Body of pancreas (tissue), 4 donors: ENCODE results near the gene ZFYVE21. TPM values are rescaled to one million over a fixed set of nuclear protein-coding genes. Genes with fewer than 3 reads are reported as not detected.

Experiments
- ATAC-seq: fragments of 150-250 bp; one replicate; pipeline ENCODE4 v1.9.1; 2016
- DNase-seq, 4 donors: peaks; one replicate each; pipeline ENCODE4 v3.0.0-alpha.2; 2019
- H3K27ac ChIP-seq, 4 donors: fragments of 200-600 bp; sonication (generic); 1 replicate in 3 of 4; 2 replicates in 1 of 4; pipeline versions ENCODE4 v1.5.1 to v1.6.1; 2016 to 2019; ENCODE audit warnings: mild to moderate bottlenecking in 1 of 4, mixed read lengths in 1 of 4, moderate library complexity in 1 of 4
- H3K27me3 ChIP-seq, 2 donors: fragments of 200-600 bp; sonication (generic); one replicate each; pipeline ENCODE4 v1.6.0; 2016; ENCODE audit warnings: mild to moderate bottlenecking in 1 of 2
- H3K36me3 ChIP-seq, 2 donors: fragments of 200-600 bp; sonication (generic); replicated peaks in 1 of 2; 2 replicates each; pipeline ENCODE4 v1.5.1; 2016; ENCODE audit warnings: low read depth in 2 of 2; ENCODE audit not compliant: insufficient read depth in 1 of 2
- H3K4me1 ChIP-seq: fragments of 200-600 bp; sonication (generic); one replicate; pipeline ENCODE4 v1.6.0; 2016
- H3K4me3 ChIP-seq, 2 donors: fragments of 200-600 bp; sonication (generic); 1 replicate in 1 of 2; 2 replicates in 1 of 2; pipeline ENCODE4 v1.5.1; 2016 to 2019
- H3K9me3 ChIP-seq, 3 donors: fragments of 200-600 bp; sonication (generic); 1 replicate in 2 of 3; 2 replicates in 1 of 3; pipeline ENCODE4 v1.5.1; 2016
- POLR2A ChIP-seq, 3 donors: fragments of 450-650 bp; IDR thresholded peaks; one replicate each; pipeline ENCODE4 v1.6.1; 2016; ENCODE audit warnings: antibody characterized with exemption in 3 of 3, mild to moderate bottlenecking in 2 of 3
- WGBS, 2 donors: methylation state at CpG; one replicate each; pipeline ENCODE4 v1.1.5; 2017; 5-methylcytosine and 5-hydroxymethylcytosine counted together
- intact Hi-C: fragments of 100-400 bp; cut with DNase I; formaldehyde crosslinking; loops from one replicate; pipeline ENCODE4 v1.15.1; 2023
- total RNA-seq, 2 donors: library from RNA; depleted of rRNA; stranded (reverse); fragments of >200 nt; gene quantifications; one replicate each; pipeline ENCODE4 v1.1.0, GENCODE V29; 2016
- TF ChIP-seq, protein P1 (sequence below), 7 experiments: fragments of 450-650 bp in 4 of 7; fragments of 200-600 bp in 3 of 7; sonication (generic) in 3 of 7; IDR thresholded peaks; one replicate each; pipeline ENCODE4 v1.5.1; 2016 to 2019; ENCODE audit warnings: antibody characterized with exemption in 7 of 7

The ZFYVE21 gene
- total RNA-seq, 2 donors from 2014 or later: 32.9 to 82.4 TPM

DNA sequence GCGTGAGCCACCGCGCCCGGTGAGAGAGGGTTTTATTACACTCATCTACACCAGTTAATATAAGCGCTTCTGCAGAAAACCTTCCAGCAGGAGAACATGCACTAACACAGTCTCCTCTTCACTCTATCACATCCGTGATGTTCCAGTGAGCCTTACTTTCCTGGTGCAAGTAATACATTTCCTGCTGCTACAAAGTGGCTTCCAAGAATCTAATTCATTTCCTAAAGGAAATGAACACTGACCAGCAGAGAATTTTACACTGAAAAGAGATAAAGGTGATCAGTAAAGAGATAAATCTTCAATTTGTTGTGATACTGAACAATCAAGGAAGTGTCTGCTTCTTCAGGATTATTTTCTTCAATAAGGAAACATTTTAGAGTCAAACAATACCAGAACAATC, 39.5 kb downstream of the ZFYVE21 start:
- H3K27me3 ChIP-seq: no peaks in the 10 kb centered on the region
- no peak overlapping the region for H3K27ac ChIP-seq
- TF ChIP-seq POLR2A (IDR thresholded peaks at IDR 0.05): no peak
- TF ChIP-seq, protein P1, sequence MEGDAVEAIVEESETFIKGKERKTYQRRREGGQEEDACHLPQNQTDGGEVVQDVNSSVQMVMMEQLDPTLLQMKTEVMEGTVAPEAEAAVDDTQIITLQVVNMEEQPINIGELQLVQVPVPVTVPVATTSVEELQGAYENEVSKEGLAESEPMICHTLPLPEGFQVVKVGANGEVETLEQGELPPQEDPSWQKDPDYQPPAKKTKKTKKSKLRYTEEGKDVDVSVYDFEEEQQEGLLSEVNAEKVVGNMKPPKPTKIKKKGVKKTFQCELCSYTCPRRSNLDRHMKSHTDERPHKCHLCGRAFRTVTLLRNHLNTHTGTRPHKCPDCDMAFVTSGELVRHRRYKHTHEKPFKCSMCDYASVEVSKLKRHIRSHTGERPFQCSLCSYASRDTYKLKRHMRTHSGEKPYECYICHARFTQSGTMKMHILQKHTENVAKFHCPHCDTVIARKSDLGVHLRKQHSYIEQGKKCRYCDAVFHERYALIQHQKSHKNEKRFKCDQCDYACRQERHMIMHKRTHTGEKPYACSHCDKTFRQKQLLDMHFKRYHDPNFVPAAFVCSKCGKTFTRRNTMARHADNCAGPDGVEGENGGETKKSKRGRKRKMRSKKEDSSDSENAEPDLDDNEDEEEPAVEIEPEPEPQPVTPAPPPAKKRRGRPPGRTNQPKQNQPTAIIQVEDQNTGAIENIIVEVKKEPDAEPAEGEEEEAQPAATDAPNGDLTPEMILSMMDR (IDR thresholded peaks at IDR 0.05): no peak

DNA sequence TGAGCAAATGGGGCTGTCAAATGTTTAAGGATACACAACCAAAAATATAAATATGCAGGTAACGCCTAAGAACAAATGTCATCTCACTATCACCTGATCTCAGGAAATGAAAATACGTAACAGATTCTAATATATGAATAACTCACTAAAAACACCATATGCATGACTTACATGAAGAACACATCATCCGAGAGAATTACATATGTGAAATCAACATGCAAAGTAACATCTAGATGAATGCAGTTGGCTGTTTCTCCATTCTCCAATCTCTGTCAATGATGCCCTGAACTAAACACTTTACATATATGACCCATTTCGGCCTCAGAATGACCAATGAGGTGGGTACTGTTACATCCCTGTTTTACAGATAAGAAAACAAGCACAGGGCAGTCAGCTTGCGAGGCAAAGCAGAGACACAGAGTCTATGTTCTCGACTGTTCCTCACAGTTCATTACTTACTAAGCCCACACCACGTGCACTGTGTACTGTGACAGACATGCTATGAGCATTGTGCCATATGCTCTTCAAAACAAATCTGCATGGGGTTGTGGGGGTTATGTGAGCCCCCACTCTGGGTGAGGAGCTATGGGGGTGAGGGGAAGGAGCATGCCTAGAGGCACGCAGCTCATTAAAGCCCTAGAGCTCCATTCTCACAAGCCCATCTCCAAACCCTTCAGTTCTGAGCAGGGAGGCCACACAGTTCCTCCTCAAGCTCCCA, 42.6 kb downstream of the ZFYVE21 start:
- DNase-seq: no peak
- H3K9me3 ChIP-seq: no peaks in the 10 kb centered on the region
- H3K27ac ChIP-seq: no peak overlapping the region
- H3K4me3 ChIP-seq: no peak overlapping the region
- H3K36me3 ChIP-seq: peaks cover 0 to 2% of the 10 kb centered on the region in 2 donors
- intact Hi-C loops: no loop called here
- TF ChIP-seq POLR2A (IDR thresholded peaks at IDR 0.05): no peak
- TF ChIP-seq, protein P1 (IDR thresholded peaks at IDR 0.05): no peak
- ATAC-seq: no peak
- WGBS, 2 donors: 91 to 94% methylated on average over 8 of the region's 8 CpGs
- no peaks in the 10 kb centered on the region for H3K4me1 ChIP-seq
- H3K27me3 ChIP-seq: no peaks in the 10 kb centered on the region

More for the DNA sequence above, 39.5 kb downstream of the ZFYVE21 start:
- Histone ChIP-seq H3K9me3 (no peaks in the 10 kb centered on the region), H3K4me1 (no peaks in the 10 kb centered on the region), H3K36me3 (peaks cover 0 to 5% of the 10 kb centered on the region in 2 donors), H3K4me3 (no peak overlapping the region)
- intact Hi-C loops: no loop called here
- ATAC-seq: no peak
- no peak for DNase-seq
- WGBS, 2 donors: 92 to 95% methylated on average over 6 of the region's 6 CpGs

DNA sequence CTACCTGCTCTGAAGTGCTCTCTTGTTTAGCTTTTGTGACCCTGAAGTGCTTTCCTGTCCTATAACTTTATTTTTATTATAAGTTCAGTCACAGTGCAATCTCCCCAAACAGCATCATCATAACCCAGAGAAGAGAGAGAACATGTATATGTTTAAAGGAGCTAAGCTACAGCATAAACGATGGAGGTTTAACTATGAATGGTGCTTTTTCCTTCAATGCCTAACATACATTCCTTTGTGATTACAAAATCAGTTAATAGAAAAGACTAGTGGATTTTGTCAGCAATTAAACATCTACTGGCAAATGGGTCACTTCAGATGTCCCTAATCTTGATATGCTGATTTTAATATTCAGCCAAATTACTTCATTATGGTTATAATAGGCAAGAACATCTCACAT, 46.4 kb downstream of the ZFYVE21 start:
- Histone ChIP-seq H3K4me1 (no peaks in the 10 kb centered on the region), H3K27me3 (no peaks in the 10 kb centered on the region), H3K36me3 (no peaks in the 10 kb centered on the region), H3K4me3 (no peak overlapping the region), H3K9me3 (no peaks in the 10 kb centered on the region), H3K27ac (no peak overlapping the region)
- DNase-seq: no peak
- 33 to 52% methylated on average over 1 of the region's 1 CpG for WGBS, 2 donors
- no peak for ATAC-seq
- TF ChIP-seq, protein P1 (IDR thresholded peaks at IDR 0.05): no peak
- TF ChIP-seq POLR2A (IDR thresholded peaks at IDR 0.05): no peak
- intact Hi-C loops: no loop called here

DNA sequence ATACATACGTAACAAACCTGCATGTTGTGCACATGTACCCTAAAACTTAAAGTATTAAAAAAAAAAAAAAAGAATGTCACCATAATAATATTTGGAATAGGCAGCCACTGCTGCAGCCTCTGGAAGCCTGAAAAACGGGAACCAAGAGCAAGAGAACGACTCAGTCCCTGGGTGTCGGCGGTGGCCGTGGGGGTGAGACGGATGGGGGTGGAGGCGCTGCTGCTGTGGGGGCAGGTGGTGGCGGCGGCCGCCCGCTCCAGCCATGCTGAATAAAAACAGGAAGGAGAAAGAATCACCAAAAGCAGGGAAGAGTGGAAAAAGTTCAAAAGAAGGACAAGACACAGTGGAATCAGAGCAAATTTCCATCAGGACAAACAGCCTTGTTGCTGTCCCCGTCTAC, 46.9 kb downstream of the ZFYVE21 start:
- Histone ChIP-seq H3K4me1 (no peaks in the 10 kb centered on the region), H3K27me3 (no peaks in the 10 kb centered on the region), H3K27ac (no peak overlapping the region), H3K36me3 (no peaks in the 10 kb centered on the region), H3K4me3 (no peak overlapping the region), H3K9me3 (no peaks in the 10 kb centered on the region)
- WGBS, 2 donors: 91% methylated on average over 13 of the region's 13 CpGs
- no peak for ATAC-seq
- intact Hi-C loops: no loop called here
- DNase-seq: no peak
- no peak for TF ChIP-seq POLR2A (IDR thresholded peaks at IDR 0.05)
- TF ChIP-seq, protein P1 (IDR thresholded peaks at IDR 0.05): no peak
